GM13976 (cell line): ENCODE measurements around the gene ZNF615.
"Not testable (repeated sequence)": the region's sequence is repeated elsewhere in the genome, so short reads cannot be mapped to it uniquely, and the experiment has no call there.

Source experiments
- DNase-seq: peaks from one replicate; pipeline ENCODE4 v3.0.0; 2012; ENCODE audit warnings: low spot score
- CTCF ChIP-seq: IDR thresholded peaks from 2 replicates; pipeline ENCODE4 v1.5.1; 2012; ENCODE audit warnings: borderline replicate concordance, mild to moderate bottlenecking; ENCODE audit not compliant: insufficient read depth; ENCODE audit errors: extremely low read depth, missing control alignments, control extremely low read depth
- in situ Hi-C: fragments of 300-500 bp; cut with MboI; formaldehyde crosslinking; loops from one replicate; pipeline ENCODE4 v1.12.0; 2022; ENCODE audit warnings: low sequenced_read_pairs, mixed read lengths, inconsistent platforms; ENCODE audit not compliant: unreplicated experiment

ZNF615 gene

GRCh38 chr19:51959791-51960190, 48.2 kb downstream of the ZNF615 start:
- no peak for DNase-seq
- no peak for TF ChIP-seq CTCF
- in situ Hi-C loops, result no loop called here

GRCh38 chr19:51957846-51958245, 50.2 kb downstream of the ZNF615 start:
- DNase-seq, in situ Hi-C loops: not testable (repeated sequence)

- in situ Hi-C loops, result no loop called here
- DNase-seq, result no peak
- TF ChIP-seq CTCF, result no peak
These were observed 59.0 kb downstream of the ZNF615 start for GRCh38 chr19:51948975-51949374.

- in situ Hi-C loops, result no loop called here
- DNase-seq, result no peak
These were observed 61.4 kb downstream of the ZNF615 start for GRCh38 chr19:51946602-51947001.

GRCh38 chr19:51944798-51945552, 63.0 kb downstream of the ZNF615 start:
- TF ChIP-seq CTCF, result no peak
- in situ Hi-C loops, result no loop called here

More at GRCh38 chr19:51946602-51947001, 61.4 kb downstream of the ZNF615 start:
- no peak for TF ChIP-seq CTCF

More at GRCh38 chr19:51944798-51945552, 63.0 kb downstream of the ZNF615 start:
- no peak for DNase-seq
